ENCODE measurements around the gene FMNL2.

FMNL2 gene

GRCh38 chr2:152564754-152565551 is 230.0 kb downstream of the FMNL2 start:
- no peak for DNase-seq

GRCh38 chr2:152565884-152566727 is 231.1 kb downstream of the FMNL2 start:
- no peak for DNase-seq

- DNase-seq, result no peak
Measured at GRCh38 chr2:152566728-152567069, 231.7 kb downstream of the FMNL2 start.

- DNase-seq, result no peak
Measured at GRCh38 chr2:152568531-152568930, 233.6 kb downstream of the FMNL2 start.

GRCh38 chr2:152569186-152569585 is 234.2 kb downstream of the FMNL2 start:
- no peak for DNase-seq

GRCh38 chr2:152571048-152571766 is 236.2 kb downstream of the FMNL2 start:
- DNase-seq, result no peak

- no peak for DNase-seq
Measured at GRCh38 chr2:152572031-152572430, 237.1 kb downstream of the FMNL2 start.

GRCh38 chr2:152573168-152573567 is 238.2 kb downstream of the FMNL2 start:
- DNase-seq, result peak; percentile 67

GRCh38 chr2:152577579-152577978 is 242.6 kb downstream of the FMNL2 start:
- DNase-seq, result no peak

- DNase-seq, result no peak
Measured at GRCh38 chr2:152578573-152578972, 243.6 kb downstream of the FMNL2 start.

- no peak for DNase-seq
Measured at GRCh38 chr2:152580714-152581113, 245.7 kb downstream of the FMNL2 start.

- no peak for DNase-seq
Measured at GRCh38 chr2:152581360-152581759, 246.4 kb downstream of the FMNL2 start.

- DNase-seq, result no peak
Measured at GRCh38 chr2:152582081-152582480, 247.1 kb downstream of the FMNL2 start.

GRCh38 chr2:152583512-152584229 is 248.7 kb downstream of the FMNL2 start:
- no peak for DNase-seq

GRCh38 chr2:152584301-152584700 is 249.3 kb downstream of the FMNL2 start:
- no peak for DNase-seq

- no peak for DNase-seq
Measured at GRCh38 chr2:152585830-152586484, 251.0 kb downstream of the FMNL2 start.

- no peak for DNase-seq
Measured at GRCh38 chr2:152587187-152587947, 252.4 kb downstream of the FMNL2 start.

- DNase-seq, result no peak
Measured at GRCh38 chr2:152588998-152589397, 254.0 kb downstream of the FMNL2 start.

GRCh38 chr2:152594022-152594766 is 259.2 kb downstream of the FMNL2 start:
- no peak for DNase-seq

GRCh38 chr2:152594792-152595191 is 259.8 kb downstream of the FMNL2 start:
- DNase-seq, result no peak

Measured in stimulated activated CD4-positive, alpha-beta T cell treated with anti-CD3 and anti-CD28 coated beads, Interleukin-4, amount 100 ng/mL, for 24 hours (primary cell).